A673 (cell line): ENCODE data around the gene ARHGAP22. TPM values are rescaled to one million over a fixed set of nuclear protein-coding genes. Genes with fewer than 3 reads are reported as not detected.

Experiments used
- BruUV-seq: library from RNA; stranded (reverse); fragments of 400-500 nt; replicated peaks from 2 replicates; lab custom pipeline; 2021; lab: Mats Ljungman, UMichigan
- CTCF ChIA-PET: fragments of 300-600 bp; sonication (Branson Sonifier 250); formaldehyde crosslinking; loops from one replicate; lab custom pipeline; 2022; ENCODE audit warnings: antibody characterized with exemption; lab: Charles Lee
- POLR2A ChIA-PET: fragments of 300-600 bp; sonication (Branson Sonifier 250); formaldehyde crosslinking; loops from one replicate; lab custom pipeline; 2022; ENCODE audit warnings: antibody characterized with exemption; ENCODE audit not compliant: low non-redundant PET; lab: Charles Lee
- DNase-seq: peaks from one replicate; pipeline ENCODE4 v3.0.0-alpha.2; 2015; ENCODE audit warnings: low spot score
- H3K27ac ChIP-seq: fragments of 200-600 bp; sonication (generic); 2 replicates; pipeline ENCODE4 v1.5.1; 2016; ENCODE audit warnings: mixed run types, low read depth, mild to moderate bottlenecking, mixed read lengths, antibody characterized with exemption, low read length; ENCODE audit not compliant: poor library complexity, severe bottlenecking
- H3K27me3 ChIP-seq: fragments of 200-600 bp; sonication (generic); replicated peaks from 2 replicates; pipeline ENCODE4 v1.6.1; 2017; ENCODE audit warnings: mixed run types, low read depth, mild to moderate bottlenecking, mixed read lengths, antibody characterized with exemption, low read length; ENCODE audit not compliant: insufficient read depth, poor library complexity
- H3K36me3 ChIP-seq: fragments of 200-600 bp; sonication (generic); 2 replicates; pipeline ENCODE4 v1.6.1; 2016; ENCODE audit warnings: mixed run types, mild to moderate bottlenecking, mixed read lengths, antibody characterized with exemption, low read length; ENCODE audit not compliant: insufficient read depth, poor library complexity, severe bottlenecking
- H3K4me1 ChIP-seq: fragments of 200-600 bp; sonication (generic); 2 replicates; pipeline ENCODE4 v1.6.1; 2017; ENCODE audit warnings: mixed run types, mild to moderate bottlenecking, mixed read lengths, antibody characterized with exemption, low read length; ENCODE audit not compliant: insufficient read depth, poor library complexity, severe bottlenecking
- H3K4me3 ChIP-seq: fragments of 200-600 bp; sonication (generic); 2 replicates; pipeline ENCODE4 v1.5.1; 2016; ENCODE audit warnings: low read depth, mixed run types, mild to moderate bottlenecking, mixed read lengths, low read length; ENCODE audit not compliant: poor library complexity, severe bottlenecking
- H3K9me3 ChIP-seq: fragments of 200-600 bp; sonication (generic); 2 replicates; pipeline ENCODE4 v1.6.1; 2016; ENCODE audit warnings: mixed run types, low read depth, mild to moderate bottlenecking, mixed read lengths, antibody characterized with exemption, low read length; ENCODE audit not compliant: poor library complexity, severe bottlenecking
- EZH2 ChIP-seq: fragments of 200-600 bp; sonication (generic); IDR thresholded peaks from 2 replicates; pipeline ENCODE4 v1.6.1; 2017; ENCODE audit warnings: borderline replicate concordance, low read depth, mild to moderate bottlenecking, mixed read lengths, antibody characterized with exemption, low read length; ENCODE audit not compliant: poor library complexity, severe bottlenecking
- intact Hi-C: fragments of 100-400 bp; cut with micrococcal nuclease; formaldehyde crosslinking; loops from one replicate; pipeline ENCODE4 v1.10.0; 2022; ENCODE audit not compliant: unreplicated experiment
- total RNA-seq: library from RNA; stranded (reverse); gene quantifications from 2 replicates; pipeline ENCODE4 v1.2.3, GENCODE V29; 2021
- TF ChIP-seq, protein P1 (sequence below): fragments of 300-800, 200-600 bp; sonication (generic); conservative IDR thresholded peaks from 2 replicates; pipeline ENCODE4 v1.5.1; 2017; ENCODE audit warnings: low read depth, mild to moderate bottlenecking, antibody characterized with exemption, low read length, moderate library complexity, mixed read lengths

The ARHGAP22 gene
- total RNA-seq, 1 experiment from 2014 or later = 0.47 TPM

DNA sequence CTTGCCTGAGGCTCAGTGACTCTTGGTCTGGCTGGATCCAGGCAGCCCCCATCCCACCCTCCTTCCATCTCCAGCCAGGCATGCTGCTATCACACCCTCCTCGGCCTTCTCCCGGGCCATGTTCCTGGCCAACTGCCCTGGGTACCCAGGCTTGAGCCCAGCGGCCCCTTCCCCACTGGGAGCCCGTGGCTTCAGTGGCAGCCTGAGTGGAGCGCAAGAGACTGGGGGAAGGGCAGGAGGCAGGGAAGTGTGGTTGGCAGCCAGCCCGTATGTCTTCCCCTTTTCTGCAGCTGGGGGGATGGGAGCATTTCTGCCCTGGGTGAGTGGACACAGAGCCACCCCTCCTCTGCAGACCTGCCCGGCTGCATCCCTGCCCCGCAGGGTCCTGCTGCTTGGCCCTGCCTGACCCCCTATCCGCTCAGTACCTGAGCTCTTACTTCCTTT lies 148.5 kb downstream of the ARHGAP22 start:
- DNase-seq = no peak
- no peaks in the 10 kb centered on the region for H3K36me3 ChIP-seq
- H3K27me3 ChIP-seq = no peaks in the 10 kb centered on the region
- no peak for TF ChIP-seq EZH2
- TF ChIP-seq, protein P1, sequence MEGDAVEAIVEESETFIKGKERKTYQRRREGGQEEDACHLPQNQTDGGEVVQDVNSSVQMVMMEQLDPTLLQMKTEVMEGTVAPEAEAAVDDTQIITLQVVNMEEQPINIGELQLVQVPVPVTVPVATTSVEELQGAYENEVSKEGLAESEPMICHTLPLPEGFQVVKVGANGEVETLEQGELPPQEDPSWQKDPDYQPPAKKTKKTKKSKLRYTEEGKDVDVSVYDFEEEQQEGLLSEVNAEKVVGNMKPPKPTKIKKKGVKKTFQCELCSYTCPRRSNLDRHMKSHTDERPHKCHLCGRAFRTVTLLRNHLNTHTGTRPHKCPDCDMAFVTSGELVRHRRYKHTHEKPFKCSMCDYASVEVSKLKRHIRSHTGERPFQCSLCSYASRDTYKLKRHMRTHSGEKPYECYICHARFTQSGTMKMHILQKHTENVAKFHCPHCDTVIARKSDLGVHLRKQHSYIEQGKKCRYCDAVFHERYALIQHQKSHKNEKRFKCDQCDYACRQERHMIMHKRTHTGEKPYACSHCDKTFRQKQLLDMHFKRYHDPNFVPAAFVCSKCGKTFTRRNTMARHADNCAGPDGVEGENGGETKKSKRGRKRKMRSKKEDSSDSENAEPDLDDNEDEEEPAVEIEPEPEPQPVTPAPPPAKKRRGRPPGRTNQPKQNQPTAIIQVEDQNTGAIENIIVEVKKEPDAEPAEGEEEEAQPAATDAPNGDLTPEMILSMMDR = no peak
- BruUV-seq = no TSS peak
- intact Hi-C loops = no loop called here
- no peaks in the 10 kb centered on the region for H3K9me3 ChIP-seq
- H3K4me3 ChIP-seq = no peak overlapping the region
- no peaks in the 10 kb centered on the region for H3K4me1 ChIP-seq
- H3K27ac ChIP-seq = no peak overlapping the region
- ChIA-PET CTCF (no interaction called here), POLR2A (no interaction called here)

DNA sequence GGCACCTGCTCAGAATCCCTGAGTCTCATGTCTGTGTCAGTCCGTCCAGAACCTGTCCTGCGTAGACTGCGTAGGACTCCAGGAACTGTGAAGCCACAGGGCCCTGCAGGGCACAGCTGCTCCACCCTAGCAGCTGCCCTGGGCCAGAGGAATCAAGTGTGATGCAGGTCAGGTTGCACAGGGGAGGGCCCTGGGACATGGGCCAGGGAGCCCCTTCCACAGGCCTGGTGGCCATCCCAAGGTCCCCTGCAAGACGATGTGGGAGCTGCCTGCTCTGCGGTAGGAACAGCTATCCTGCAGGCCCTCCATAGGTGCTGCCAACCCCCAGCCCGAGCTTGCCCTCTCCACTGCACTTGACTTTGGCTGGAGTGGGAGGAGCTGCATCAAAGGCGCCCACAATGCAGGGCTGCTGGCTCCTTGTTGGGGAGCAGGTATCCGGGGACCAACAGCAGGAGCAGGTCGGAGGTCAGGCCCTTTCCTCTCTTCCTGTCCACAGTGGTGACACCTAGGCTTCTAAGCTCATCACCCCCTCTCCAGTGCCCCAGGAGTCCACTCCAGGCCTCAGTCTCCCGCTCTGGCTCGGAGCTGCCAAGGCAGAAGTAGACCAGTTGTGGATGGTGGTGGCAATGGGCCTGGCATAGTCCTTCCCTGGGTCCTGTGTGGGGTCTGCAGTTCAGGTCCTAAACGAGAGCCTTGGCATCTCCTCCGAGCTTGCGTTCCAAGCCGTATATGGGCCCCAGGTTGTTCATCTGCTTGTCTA lies 149.3 kb downstream of the ARHGAP22 start:
- H3K27me3 ChIP-seq = no peaks in the 10 kb centered on the region
- no TSS peak for BruUV-seq
- TF ChIP-seq, protein P1 = no peak
- no peak for TF ChIP-seq EZH2
- H3K4me3 ChIP-seq = no peak overlapping the region
- CTCF ChIA-PET = no interaction called here
- no peaks in the 10 kb centered on the region for H3K9me3 ChIP-seq
- no peak for DNase-seq
- intact Hi-C loops = no loop called here
- H3K36me3 ChIP-seq = no peaks in the 10 kb centered on the region
- POLR2A ChIA-PET = no interaction called here
- no peak overlapping the region for H3K27ac ChIP-seq
- no peaks in the 10 kb centered on the region for H3K4me1 ChIP-seq

DNA sequence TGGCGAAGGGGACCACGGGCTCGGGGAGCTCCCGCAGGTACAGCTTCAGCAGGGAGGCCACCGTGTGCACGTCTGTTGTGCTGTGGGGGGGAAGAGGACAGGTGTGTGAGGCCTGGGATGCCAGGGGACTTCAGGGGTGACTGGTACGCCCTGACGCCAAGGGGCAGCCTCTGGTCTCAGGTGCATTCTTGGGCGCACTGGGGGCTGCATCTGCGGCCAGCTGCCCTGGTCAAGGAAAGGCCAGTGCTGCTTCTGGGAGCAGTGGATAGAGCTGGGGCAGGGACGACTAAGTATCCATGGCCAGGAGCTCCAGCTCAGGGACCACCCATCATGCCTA lies 149.8 kb downstream of the ARHGAP22 start:
- Histone ChIP-seq H3K4me3 (no peak overlapping the region), H3K4me1 (no peaks in the 10 kb centered on the region), H3K9me3 (no peaks in the 10 kb centered on the region), H3K36me3 (no peaks in the 10 kb centered on the region), H3K27ac (no peak overlapping the region), H3K27me3 (no peaks in the 10 kb centered on the region)
- TF ChIP-seq, protein P1 = no peak
- no peak for TF ChIP-seq EZH2
- CTCF ChIA-PET = no interaction called here
- intact Hi-C loops = no loop called here
- POLR2A ChIA-PET = no interaction called here
- BruUV-seq = no TSS peak
- DNase-seq = no peak
